ENCODE data around the gene PLA2G4B. TPM values are rescaled to one million over a fixed set of nuclear protein-coding genes. Genes with fewer than 3 reads are reported as not detected.

PLA2G4B gene
- total and polyA plus RNA-seq, 10 of the 15 experiments (the other 5 are each of a cell fraction or from before 2014, with no cell fraction given): 0.22 to 6.6 (median 2.9) TPM

DNA sequence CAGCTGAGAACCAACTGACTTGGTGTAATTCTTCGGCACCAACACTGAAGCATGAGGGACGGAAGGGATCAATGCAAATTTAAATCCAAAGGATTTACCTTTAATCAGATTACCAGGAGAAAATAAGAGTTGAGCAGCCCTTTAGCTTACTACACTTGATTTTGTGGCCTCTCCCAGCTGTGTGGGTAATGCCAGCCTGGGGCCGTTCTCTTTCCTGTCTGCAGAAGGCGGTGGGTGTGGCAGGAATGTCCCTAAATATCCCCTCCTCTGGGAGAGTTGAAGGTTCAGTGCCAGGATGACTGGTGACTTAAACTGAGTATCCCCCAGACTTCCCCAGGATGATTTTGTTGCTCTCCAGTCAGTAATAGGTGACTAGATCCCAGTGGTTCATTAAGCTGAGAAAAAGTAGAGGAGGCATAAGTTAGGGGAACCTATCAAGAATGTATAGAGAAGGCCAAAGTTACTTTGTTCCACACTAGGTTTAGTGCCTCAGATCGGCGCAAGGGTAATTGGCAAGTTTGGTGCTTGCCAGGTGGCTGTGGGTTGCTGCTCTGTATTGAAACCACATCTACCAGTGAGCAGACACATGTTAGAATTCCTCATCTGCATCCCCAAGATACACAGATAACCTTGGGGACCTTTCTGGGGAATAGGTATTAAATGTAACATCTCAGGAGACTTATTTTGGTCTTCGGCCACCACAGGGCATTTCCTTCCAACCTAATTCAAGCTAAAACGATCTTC is 41.3 kb upstream of the PLA2G4B start:
- no peak overlapping the region for H2AFZ ChIP-seq (ENCODE audit: control insufficient read depth, low read depth, low read length)
- CTCF ChIA-PET: interaction anchor here (2.1 to 12.6 kb wide), 3 partner anchors 14 to 22 kb away, joined by 5 to 179 read pairs (median 27); partner anchors contain the start of gene MAPKBP1
- H3K27ac ChIP-seq (ENCODE audit: control insufficient read depth, insufficient read depth): peak overlapping the region; percentile 0; the same call in 1 of the 2 replicates
- POLR2A ChIA-PET: interaction anchor here (1.5 to 12.8 kb wide), 4 partner anchors 9 to 173 kb away, joined by 4 to 170 read pairs (median 9); partner anchors contain the start of gene MAPKBP1
- no peaks in the 10 kb centered on the region; a peak in 1 of 4 replicates for H3K36me3 ChIP-seq (ENCODE audit: control insufficient read depth in 2 of 2, insufficient read depth in 2 of 2, low read length in 1 of 2)
- no peaks in the 10 kb centered on the region for H4K20me1 ChIP-seq (ENCODE audit: control insufficient read depth, insufficient read depth)
- BruUV-seq (replicated peaks): no TSS peak
- in situ Hi-C loops (cut with MboI): no loop called here
- no peak overlapping the region for H3K4me3 ChIP-seq
- no peak overlapping the region for H3K9ac ChIP-seq (ENCODE audit: control insufficient read depth, insufficient read depth, low read length)
- RAD21 ChIA-PET (ENCODE audit: unreplicated experiment): interaction anchor here (1.6 to 12.8 kb wide), 2 partner anchors 14 to 21 kb away, joined by 4 to 169 read pairs; partner anchors contain the start of gene MAPKBP1
- WGBS (ENCODE audit: insufficient coverage, insufficient replicate concordance, low lambda C conversion rate, missing lambda C conversion rate): 81% methylated on average over 8 of the region's 8 CpGs
- DNase-seq (ENCODE audit: low read depth, low spot score): no peak
- no peaks in the 10 kb centered on the region for H3K27me3 ChIP-seq (replicated peaks in 1 of 2; ENCODE audit: control insufficient read depth in 2 of 2, insufficient read depth in 2 of 2, low read length in 1 of 2)
- no peak overlapping the region for H3K4me2 ChIP-seq (ENCODE audit: control insufficient read depth, insufficient read depth)
- peaks cover 9% of the 10 kb centered on the region for H3K79me2 ChIP-seq (ENCODE audit: control insufficient read depth, insufficient read depth, low read length)
- TF ChIP-seq STAT1 (conservative IDR thresholded peaks at IDR 0.05) (no peak), HDAC6 (IDR thresholded peaks at IDR 0.05; ENCODE audit: unreplicated experiment) (no peak), EGR1 (IDR thresholded peaks at IDR 0.05; ENCODE audit: borderline replicate concordance in 1 of 2, low read depth in 2 of 2, low read length in 2 of 2) (no peak), NR2C1 (IDR thresholded peaks at IDR 0.05) (no peak), IKZF2 (IDR thresholded peaks at IDR 0.05) (0 out of 4 replicates have a peak, but pooled peaks of 1 of the 2 experiments have one; percentile 16), NR2F1 (conservative IDR thresholded peaks at IDR 0.05) (0 out of 2 replicates have a peak, but pooled peaks have one; percentile 45), ZNF24 (IDR thresholded peaks at IDR 0.05) (no peak), SIN3A (IDR thresholded peaks at IDR 0.05; ENCODE audit: low read depth, low read length) (no peak), RELA (IDR thresholded peaks at IDR 0.05; ENCODE audit: borderline replicate concordance, partially characterized antibody) (peak; percentile 81), DPF2 (IDR thresholded peaks at IDR 0.05) (no peak)
- TF ChIP-seq, protein P1, sequence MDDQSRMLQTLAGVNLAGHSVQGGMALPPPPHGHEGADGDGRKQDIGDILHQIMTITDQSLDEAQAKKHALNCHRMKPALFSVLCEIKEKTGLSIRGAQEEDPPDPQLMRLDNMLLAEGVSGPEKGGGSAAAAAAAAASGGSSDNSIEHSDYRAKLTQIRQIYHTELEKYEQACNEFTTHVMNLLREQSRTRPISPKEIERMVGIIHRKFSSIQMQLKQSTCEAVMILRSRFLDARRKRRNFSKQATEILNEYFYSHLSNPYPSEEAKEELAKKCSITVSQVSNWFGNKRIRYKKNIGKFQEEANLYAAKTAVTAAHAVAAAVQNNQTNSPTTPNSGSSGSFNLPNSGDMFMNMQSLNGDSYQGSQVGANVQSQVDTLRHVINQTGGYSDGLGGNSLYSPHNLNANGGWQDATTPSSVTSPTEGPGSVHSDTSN (IDR thresholded peaks at IDR 0.05; ENCODE audit: insufficient replicate concordance, low read depth, low read length): no peak
- TF ChIP-seq, protein P2, sequence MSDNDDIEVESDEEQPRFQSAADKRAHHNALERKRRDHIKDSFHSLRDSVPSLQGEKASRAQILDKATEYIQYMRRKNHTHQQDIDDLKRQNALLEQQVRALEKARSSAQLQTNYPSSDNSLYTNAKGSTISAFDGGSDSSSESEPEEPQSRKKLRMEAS (IDR thresholded peaks at IDR 0.05; ENCODE audit: low read depth, low read length): no peak
- TF ChIP-seq, protein P3, sequence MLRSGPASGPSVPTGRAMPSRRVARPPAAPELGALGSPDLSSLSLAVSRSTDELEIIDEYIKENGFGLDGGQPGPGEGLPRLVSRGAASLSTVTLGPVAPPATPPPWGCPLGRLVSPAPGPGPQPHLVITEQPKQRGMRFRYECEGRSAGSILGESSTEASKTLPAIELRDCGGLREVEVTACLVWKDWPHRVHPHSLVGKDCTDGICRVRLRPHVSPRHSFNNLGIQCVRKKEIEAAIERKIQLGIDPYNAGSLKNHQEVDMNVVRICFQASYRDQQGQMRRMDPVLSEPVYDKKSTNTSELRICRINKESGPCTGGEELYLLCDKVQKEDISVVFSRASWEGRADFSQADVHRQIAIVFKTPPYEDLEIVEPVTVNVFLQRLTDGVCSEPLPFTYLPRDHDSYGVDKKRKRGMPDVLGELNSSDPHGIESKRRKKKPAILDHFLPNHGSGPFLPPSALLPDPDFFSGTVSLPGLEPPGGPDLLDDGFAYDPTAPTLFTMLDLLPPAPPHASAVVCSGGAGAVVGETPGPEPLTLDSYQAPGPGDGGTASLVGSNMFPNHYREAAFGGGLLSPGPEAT (IDR thresholded peaks at IDR 0.05; ENCODE audit: low read depth): peak; percentile 18; the same call in 1 of the 2 replicates
- SMC1A ChIA-PET (ENCODE audit: uncharacterized antibody, unreplicated experiment): interaction anchor here (1.3 to 12.8 kb wide), 4 partner anchors 11 to 170 kb away, joined by 3 to 189 read pairs (median 6); partner anchors contain the start of gene MAPKBP1
- intact Hi-C loops (cut with micrococcal nuclease; ENCODE audit: unreplicated experiment): no loop called here
- no peaks in the 10 kb centered on the region; the same call in 2 of the 3 replicates for H3K9me3 ChIP-seq (replicated peaks; ENCODE audit: control insufficient read depth, insufficient read depth, low read length)
- H3K4me1 ChIP-seq (ENCODE audit: control insufficient read depth, insufficient read depth, low read length): peaks cover 26% of the 10 kb centered on the region
- ATAC-seq: peak; percentile 26
- FAIRE-seq: no peak

All from GM12878 (cell line).